ENCODE measurements around the gene ACTL6A.

The ACTL6A gene

DNA sequence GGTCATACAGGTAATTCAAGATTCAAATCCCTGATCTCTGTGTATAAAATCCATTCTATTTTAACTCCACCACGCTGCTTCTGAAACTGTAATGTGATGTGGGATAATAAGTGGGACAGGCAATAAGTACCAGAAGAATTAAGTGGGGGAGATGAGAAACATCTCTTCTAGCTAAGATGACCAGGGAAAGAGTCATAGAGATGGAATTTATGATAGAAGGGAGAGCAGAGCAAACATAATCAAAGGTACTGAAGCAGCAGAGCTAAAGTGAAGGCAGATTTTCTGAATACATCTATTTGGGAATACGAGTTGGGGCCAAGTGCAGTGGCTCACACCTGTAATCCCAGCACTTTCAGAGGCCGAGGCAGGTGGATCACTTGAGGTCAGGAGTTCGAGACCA, 36.8 kb downstream of the ACTL6A start:
- no peak for DNase-seq

GRCh38 chr3:179603321-179603720, 40.6 kb downstream of the ACTL6A start:
- DNase-seq, result no peak

DNA sequence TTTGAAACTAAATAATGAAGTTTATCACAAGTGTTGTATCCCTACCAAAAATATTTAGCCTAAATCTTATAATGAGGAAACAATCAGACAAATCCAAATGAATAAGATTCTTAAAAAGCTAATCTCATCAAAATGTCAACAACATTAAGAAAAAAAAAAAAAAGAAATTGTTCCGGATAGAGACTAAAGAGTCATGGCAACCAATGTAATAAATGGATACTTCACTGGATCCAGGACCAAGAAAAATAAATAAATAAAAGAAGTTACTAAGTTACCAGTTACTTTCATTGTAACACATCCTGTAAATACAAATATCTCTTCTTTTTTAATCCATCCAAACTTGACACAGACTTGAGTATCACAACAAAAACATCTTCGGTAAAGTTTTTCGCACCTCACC, 41.1 kb downstream of the ACTL6A start:
- DNase-seq, result no peak

DNA sequence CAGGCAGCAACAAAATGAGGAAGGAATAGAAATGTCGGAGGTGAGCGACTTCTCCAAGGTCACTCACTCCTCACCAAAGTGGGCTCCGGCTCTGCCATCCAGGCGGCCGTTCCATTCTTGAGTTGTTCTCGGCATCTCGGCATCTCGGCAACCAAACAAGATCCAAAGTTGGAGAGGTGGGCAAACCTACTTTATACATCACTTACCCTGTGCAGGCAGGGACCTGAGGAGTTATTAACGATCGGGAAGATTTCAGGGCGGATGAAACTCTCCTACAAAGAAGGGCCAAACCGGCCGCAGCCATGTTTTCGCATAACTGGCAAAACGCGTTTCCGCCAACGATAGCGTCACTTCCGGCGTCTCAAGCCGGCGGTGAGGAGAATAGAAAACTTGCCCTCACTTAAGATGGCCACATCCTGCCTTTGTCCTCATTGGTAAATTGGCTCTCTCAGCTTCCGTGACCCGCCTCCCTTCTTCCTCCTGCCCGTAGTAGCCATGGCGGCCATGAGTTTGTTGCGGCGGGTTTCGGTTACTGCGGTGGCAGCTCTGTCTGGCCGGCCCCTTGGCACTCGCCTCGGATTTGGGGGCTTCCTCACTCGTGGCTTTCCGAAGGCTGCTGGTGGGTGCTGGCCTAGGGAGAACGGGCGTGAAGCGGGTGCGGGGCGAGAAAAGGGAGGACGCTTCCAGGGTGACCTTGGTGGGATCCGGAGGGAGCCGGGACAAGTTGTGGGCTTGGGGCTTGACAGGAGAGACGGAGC, 41.8 kb downstream of the ACTL6A start, which contains the start of the genes MRPL47 and NDUFB5:
TSS of gene MRPL47 (minus strand) at position 318 of the 758 bp plus-strand sequence. CDS start at position 304, 14 bp downstream.
TSS of gene NDUFB5 (plus strand) at position 474 of the 758 bp plus-strand sequence. CDS start at position 496, 22 bp downstream.
- DNase-seq, result peak; percentile 96

DNA sequence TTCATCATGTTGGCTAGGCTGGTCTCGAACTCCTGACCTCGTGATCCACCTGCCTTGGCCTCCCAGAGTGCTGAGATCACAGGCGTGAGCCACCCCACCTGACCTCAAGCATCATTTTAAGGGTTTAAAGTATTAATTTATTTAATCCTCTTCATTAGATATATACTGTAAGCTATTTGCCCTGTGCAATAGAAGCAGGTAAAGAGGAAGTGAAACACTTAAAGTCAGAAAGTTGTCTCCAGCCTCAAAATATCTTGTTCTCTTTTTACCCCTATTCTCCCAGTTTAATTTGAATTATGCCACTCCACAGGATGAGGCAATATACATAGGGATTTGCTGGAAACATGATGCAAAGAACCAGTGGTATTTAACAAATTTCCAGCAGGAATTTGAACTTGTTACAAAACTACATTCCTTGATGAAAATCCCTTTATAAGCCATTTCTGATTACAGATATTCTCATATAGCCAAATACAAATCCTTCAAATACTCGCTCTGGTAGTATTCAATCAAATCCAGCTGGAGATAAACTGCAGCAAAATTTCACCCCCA, 43.9 kb downstream of the ACTL6A start:
- no peak for DNase-seq

DNA sequence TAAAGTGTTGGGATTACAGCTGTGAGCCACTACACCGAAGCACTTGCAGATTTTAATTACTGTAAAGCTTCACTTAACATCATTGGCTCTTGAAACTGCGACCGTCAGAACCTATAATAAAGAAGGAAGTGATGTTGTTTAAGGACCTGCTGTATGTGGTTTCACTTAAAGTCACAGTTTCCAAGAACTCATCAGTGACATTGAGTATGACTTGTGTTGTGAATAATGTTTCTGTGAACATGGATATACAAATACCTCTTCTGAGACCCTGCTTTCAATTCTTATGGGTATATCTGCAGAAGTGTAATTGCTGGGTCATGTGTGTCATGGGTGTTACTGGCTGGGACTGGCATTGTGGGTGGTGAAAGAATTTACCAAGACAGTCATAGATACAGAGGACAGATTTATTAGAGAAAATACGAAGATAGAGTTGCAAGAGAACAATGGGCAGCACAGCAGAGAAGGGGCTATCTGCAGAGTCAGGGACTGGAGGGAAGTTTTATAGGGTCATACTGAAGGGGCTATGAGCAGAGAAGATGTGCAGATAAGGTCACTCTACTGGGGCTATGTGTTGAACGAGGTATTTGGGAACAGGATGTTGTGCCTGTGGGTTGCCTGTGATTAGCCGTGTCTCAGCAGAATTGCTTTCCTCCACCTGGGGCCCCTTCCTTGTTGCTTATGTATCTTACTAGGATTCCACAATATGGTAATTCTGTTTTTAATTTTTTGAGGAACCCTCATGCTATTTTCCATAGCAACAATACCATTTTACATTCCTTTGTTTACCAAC, 46.4 kb downstream of the ACTL6A start:
- DNase-seq, result peak; percentile 81

DNA sequence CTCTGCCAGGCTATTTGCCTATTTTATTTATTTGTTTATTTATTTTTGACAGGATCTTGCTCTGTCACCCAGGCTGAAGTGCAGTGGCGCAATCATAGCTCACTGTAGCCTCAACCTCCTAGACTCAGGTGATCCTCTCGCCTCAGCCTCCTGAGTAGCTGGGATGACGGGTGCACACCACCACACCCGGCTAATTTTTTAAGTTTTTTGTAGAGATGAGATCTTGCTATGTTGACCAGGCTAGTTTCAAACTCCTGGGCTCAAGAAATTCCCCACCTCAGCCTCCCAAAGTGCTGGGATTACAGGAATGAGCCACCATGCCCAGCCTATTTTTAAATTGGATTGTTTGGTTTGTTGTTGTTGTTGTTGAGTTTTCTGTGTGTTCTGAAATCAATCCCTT, 47.3 kb downstream of the ACTL6A start:
- DNase-seq, result no peak

- no peak for DNase-seq
Measured at GRCh38 chr3:179613807-179614206, 51.1 kb downstream of the ACTL6A start.

DNA sequence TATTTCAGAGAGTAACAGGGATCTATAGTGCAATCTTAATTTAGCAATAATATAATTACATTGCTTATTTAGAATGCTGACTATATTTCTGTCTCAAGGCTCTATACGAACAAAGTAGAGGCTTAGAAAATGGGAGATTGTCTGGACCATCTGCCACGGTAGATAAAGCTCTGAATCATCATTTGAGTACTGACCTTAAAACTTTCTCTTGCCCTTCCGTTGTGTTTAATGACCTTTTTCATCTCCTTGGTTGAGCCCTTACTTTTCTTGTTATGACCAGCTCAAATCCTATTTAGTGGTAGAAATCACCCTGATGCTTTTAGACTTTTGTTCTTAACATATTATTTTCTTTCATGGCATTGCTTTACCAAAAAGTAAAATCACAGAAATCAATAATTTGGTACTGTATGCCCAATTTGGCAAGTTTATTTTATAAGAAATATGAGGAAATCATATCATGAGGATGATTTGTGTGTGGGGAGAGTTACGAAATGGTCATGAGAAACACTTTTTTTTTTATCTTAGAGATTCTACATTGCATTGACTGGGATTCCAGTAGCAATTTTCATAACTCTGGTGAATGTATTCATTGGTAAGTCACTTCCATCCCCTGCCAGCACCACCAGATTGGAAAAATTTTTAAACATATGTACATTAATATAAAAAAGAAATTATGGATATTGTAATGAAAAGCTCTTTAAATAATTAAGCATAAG, 52.9 kb downstream of the ACTL6A start:
- DNase-seq, result no peak

DNA sequence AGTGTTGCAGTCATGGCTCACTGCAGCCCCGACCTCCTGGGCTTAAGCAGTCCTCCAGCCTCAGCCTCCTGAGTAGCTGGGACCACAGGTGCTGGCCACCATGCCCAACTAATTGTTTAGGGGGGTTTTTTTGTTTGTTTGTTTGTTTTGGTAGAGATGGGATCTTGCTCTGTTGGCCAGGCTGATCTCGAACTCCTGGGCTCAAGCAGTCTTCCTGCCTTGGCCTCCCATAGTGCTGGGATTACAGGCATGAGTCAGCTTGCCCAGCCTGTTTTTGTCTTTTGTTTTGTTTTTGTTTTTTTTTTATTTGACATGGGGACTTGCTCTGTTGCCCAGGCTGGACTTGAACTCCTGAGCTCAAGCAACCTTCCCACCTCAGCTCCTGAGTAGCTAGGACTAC, 59.3 kb downstream of the ACTL6A start:
- DNase-seq, result no peak

DNA sequence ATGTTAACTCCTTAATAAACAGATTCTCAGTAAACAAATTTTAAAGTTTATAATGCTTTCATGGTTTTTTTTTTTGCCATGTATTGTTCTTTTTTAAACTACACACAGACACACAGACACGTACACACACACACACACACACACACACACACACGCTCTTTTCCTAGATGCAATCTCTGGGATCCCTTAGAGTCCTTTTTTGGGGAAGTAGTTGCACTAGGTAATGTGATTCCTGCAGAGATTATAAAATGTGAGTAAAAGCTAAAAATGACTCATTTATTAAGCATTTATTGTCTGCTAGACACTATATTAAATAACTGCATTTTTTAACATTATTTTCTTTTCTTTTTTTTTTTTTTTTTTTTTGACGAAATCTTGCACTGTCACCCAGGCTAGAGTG, 61.7 kb downstream of the ACTL6A start:
- DNase-seq, result no peak

GRCh38 chr3:179630753-179631451, 68.2 kb downstream of the ACTL6A start:
- DNase-seq, result no peak

Data from activated CD4-positive, alpha-beta T cell treated with anti-CD3 and anti-CD28 coated beads, Interleukin-2, Interleukin-6, amounts not matched to agents 100 ng/mL and 50 ng/mL, durations not matched to agents 16 hours and 8 hours (primary cell).